Neural cell (in vitro differentiated cells): ENCODE measurements around the gene PCNA. TPM values are rescaled to one million over a fixed set of nuclear protein-coding genes. Genes with fewer than 3 reads are reported as not detected.

ENCODE experiments used
- H2AFZ ChIP-seq: fragments of 200-600, 300-800 bp; sonication (generic), shearing (Covaris generic); 2 replicates; pipeline ENCODE4 v1.6.0; 2014; ENCODE audit warnings: low read depth, mild to moderate bottlenecking, antibody characterized with exemption, low read length, moderate library complexity
- H3F3A ChIP-seq: fragments of 200-600 bp; shearing (Covaris generic); 2 replicates; pipeline ENCODE4 v1.6.1; 2016; ENCODE audit warnings: mild to moderate bottlenecking, moderate library complexity, mixed read lengths, antibody characterized with exemption, low read length; ENCODE audit not compliant: insufficient read depth, poor library complexity, severe bottlenecking
- H3K27ac ChIP-seq: fragments of 200-600, 300-800 bp; sonication (generic), shearing (Covaris generic); 2 replicates; pipeline ENCODE4 v1.5.1; 2014; ENCODE audit warnings: mild to moderate bottlenecking, low read length, moderate library complexity
- H3K27me3 ChIP-seq: fragments of 300-800, 200-600 bp; sonication (generic), shearing (Covaris generic); 2 replicates; pipeline ENCODE4 v1.6.0; 2014; ENCODE audit warnings: mild to moderate bottlenecking, low read depth, low read length, moderate library complexity; ENCODE audit not compliant: insufficient read depth
- H3K36me3 ChIP-seq: fragments of 300-800, 200-600 bp; sonication (generic), shearing (Covaris generic); 2 replicates; pipeline ENCODE4 v1.5.1; 2014; ENCODE audit warnings: mild to moderate bottlenecking, antibody characterized with exemption, low read length, moderate library complexity; ENCODE audit not compliant: insufficient read depth
- H3K4me2 ChIP-seq: fragments of 300-800, 200-600 bp; sonication (generic), shearing (Covaris generic); 2 replicates; pipeline ENCODE4 v1.6.0; 2014; ENCODE audit warnings: mild to moderate bottlenecking, low read length
- H3K4me3 ChIP-seq: fragments of 300-800, 200-600 bp; sonication (generic), shearing (Covaris generic); 2 replicates; pipeline ENCODE4 v1.5.1; 2014; ENCODE audit warnings: mild to moderate bottlenecking, low read length, moderate library complexity
- H3K79me2 ChIP-seq: fragments of 200-600 bp; shearing (Covaris generic); replicated peaks from 2 replicates; pipeline ENCODE4 v1.6.0; 2014; ENCODE audit warnings: mild to moderate bottlenecking, low read length, moderate library complexity; ENCODE audit not compliant: insufficient read depth
- H3K9ac ChIP-seq: fragments of 300-800, 200-600 bp; sonication (generic), shearing (Covaris generic); 2 replicates; pipeline ENCODE4 v1.6.1; 2016; ENCODE audit warnings: mild to moderate bottlenecking, low read length, mixed read lengths
- H3K9me2 ChIP-seq: fragments of 200-600 bp; shearing (Covaris generic); 2 replicates; pipeline ENCODE4 v1.6.1; 2016; ENCODE audit warnings: mild to moderate bottlenecking, low read length, mixed read lengths; ENCODE audit not compliant: insufficient read depth
- H3K9me3 ChIP-seq: fragments of 200-600, 300-800 bp; sonication (generic), shearing (Covaris generic); 2 replicates; pipeline ENCODE4 v1.6.1; 2016; ENCODE audit warnings: mild to moderate bottlenecking, mixed run types, low read length, moderate library complexity, mixed read lengths
- H4K20me1 ChIP-seq: fragments of 200-600 bp; shearing (Covaris generic); 2 replicates; pipeline ENCODE4 v1.6.1; 2016; ENCODE audit warnings: mild to moderate bottlenecking, mixed run types; ENCODE audit not compliant: insufficient read depth
- CTCF ChIP-seq: fragments of 450-650 bp; IDR thresholded peaks from 2 replicates; pipeline ENCODE4 v1.5.1; 2014; ENCODE audit warnings: antibody characterized with exemption, mild to moderate bottlenecking, moderate library complexity; ENCODE audit not compliant: poor library complexity, severe bottlenecking
- EP300 ChIP-seq: fragments of 450-650 bp; conservative IDR thresholded peaks from 2 replicates; pipeline ENCODE4 v1.6.1; 2014; ENCODE audit warnings: antibody characterized with exemption, mild to moderate bottlenecking, moderate library complexity; ENCODE audit not compliant: poor library complexity, severe bottlenecking
- EZH2 ChIP-seq: fragments of 200-600, 300-800 bp; shearing (Covaris generic), sonication (generic); IDR thresholded peaks from 2 replicates; pipeline ENCODE4 v1.6.1; 2014; ENCODE audit warnings: antibody characterized with exemption, low read length, borderline replicate concordance, mild to moderate bottlenecking; ENCODE audit not compliant: insufficient read depth, poor library complexity, severe bottlenecking
- MXI1 ChIP-seq: fragments of 450-650 bp; conservative IDR thresholded peaks from 2 replicates; pipeline ENCODE4 v1.6.1; 2014; ENCODE audit warnings: antibody characterized with exemption, mild to moderate bottlenecking; ENCODE audit not compliant: poor library complexity, severe bottlenecking
- POLR2AphosphoS5 ChIP-seq: IDR thresholded peaks from 2 replicates; pipeline ENCODE4 v1.6.1; 2012
- RAD21 ChIP-seq: fragments of 450-650 bp; conservative IDR thresholded peaks from 2 replicates; pipeline ENCODE4 v1.6.1; 2014; ENCODE audit warnings: antibody characterized with exemption, mild to moderate bottlenecking, moderate library complexity
- REST ChIP-seq: IDR thresholded peaks from 2 replicates; pipeline ENCODE4 v1.6.1; 2012; ENCODE audit warnings: borderline replicate concordance
- SMC3 ChIP-seq: fragments of 450-650 bp; conservative IDR thresholded peaks from 2 replicates; pipeline ENCODE4 v1.6.1; 2014; ENCODE audit warnings: antibody characterized with exemption, mild to moderate bottlenecking, moderate library complexity; ENCODE audit not compliant: poor library complexity
- TAF1 ChIP-seq: IDR thresholded peaks from 2 replicates; pipeline ENCODE4 v1.6.1; 2012; ENCODE audit warnings: low read depth
- polyA plus RNA-seq: library from polyadenylated mRNA; depleted of rRNA; stranded (reverse); fragments of >200 nt; gene quantifications from 2 replicates; pipeline ENCODE4 v1.2.3, GENCODE V29; 2014

Gene PCNA
- polyA plus RNA-seq, 1 donor from 2014 or later, result 165 TPM

GRCh38 chr20:5145365-5146098 is 25.8 kb upstream of the PCNA start:
- no peak overlapping the region for H3K4me2 ChIP-seq
- H3K27ac ChIP-seq, result no peak overlapping the region
- H3K4me3 ChIP-seq, result no peak overlapping the region
- H3K9me3 ChIP-seq, result no peaks in the 10 kb centered on the region
- H3K36me3 ChIP-seq, result no peaks in the 10 kb centered on the region
- peaks cover 74% of the 10 kb centered on the region for H3K79me2 ChIP-seq
- no peaks in the 10 kb centered on the region for H3F3A ChIP-seq
- H3K9ac ChIP-seq, result no peak overlapping the region
- TF ChIP-seq EP300 (no peak), MXI1 (no peak), TAF1 (no peak), SMC3 (no peak), CTCF (no peak), POLR2AphosphoS5 (no peak), RAD21 (no peak), EZH2 (no peak), REST (no peak)
- H3K27me3 ChIP-seq, result no peaks in the 10 kb centered on the region
- H4K20me1 ChIP-seq, result no peaks in the 10 kb centered on the region
- H3K9me2 ChIP-seq, result no peaks in the 10 kb centered on the region
- H2AFZ ChIP-seq, result no peak overlapping the region

- H3K27me3 ChIP-seq, result no peaks in the 10 kb centered on the region
- no peak overlapping the region for H3K4me3 ChIP-seq
- H3K9me3 ChIP-seq, result no peaks in the 10 kb centered on the region
- H3K4me2 ChIP-seq, result no peak overlapping the region
- H3K79me2 ChIP-seq, result peaks cover 72% of the 10 kb centered on the region
- H3K36me3 ChIP-seq, result no peaks in the 10 kb centered on the region
- H3K9me2 ChIP-seq, result no peaks in the 10 kb centered on the region
- no peak overlapping the region for H3K27ac ChIP-seq
- TF ChIP-seq POLR2AphosphoS5 (no peak), SMC3 (no peak), EZH2 (no peak), MXI1 (no peak), TAF1 (no peak), CTCF (no peak), REST (no peak), EP300 (no peak), RAD21 (no peak)
- H4K20me1 ChIP-seq, result no peaks in the 10 kb centered on the region
- H3F3A ChIP-seq, result no peaks in the 10 kb centered on the region
- no peak overlapping the region for H2AFZ ChIP-seq
- H3K9ac ChIP-seq, result no peak overlapping the region
Observed at GRCh38 chr20:5143851-5144250, 24.1 kb upstream of the PCNA start.
